ENCODE results near the gene DCP2. TPM values are rescaled to one million over a fixed set of nuclear protein-coding genes. Genes with fewer than 3 reads are reported as not detected.

Gene DCP2
- total RNA-seq, 1 experiment from 2014 or later = 176 TPM

GRCh38 chr5:113017881-113018635, 41.5 kb downstream of the DCP2 start:
- Histone ChIP-seq H4K91ac (ENCODE audit: insufficient read length, low read depth, low read length) (no peak overlapping the region), H3K27ac (ENCODE audit: insufficient read length, low read depth, low read length) (no peak overlapping the region), H3K23ac (ENCODE audit: insufficient read length, low read depth, low read length) (no peak overlapping the region), H2BK5ac (ENCODE audit: insufficient read length, low read length) (no peak overlapping the region), H3K79me1 (ENCODE audit: insufficient read depth, low read depth, low read length, poor library complexity, severe bottlenecking) (peaks cover 4% of the 10 kb centered on the region), H3K18ac (ENCODE audit: insufficient read length, low read depth, low read length) (no peak overlapping the region), H2BK15ac (ENCODE audit: low read depth, low read length) (no peak overlapping the region), H3K79me2 (ENCODE audit: insufficient read depth, low read length) (no peaks in the 10 kb centered on the region), H4K5ac (ENCODE audit: insufficient read length, low read depth, low read length) (no peak overlapping the region), H3K14ac (ENCODE audit: insufficient read depth, low read length) (no peak overlapping the region), H3T11ph (ENCODE audit: low read length) (no peak overlapping the region), H4K20me1 (ENCODE audit: control insufficient read depth, insufficient read depth, insufficient read length) (no peaks in the 10 kb centered on the region), H2BK12ac (ENCODE audit: insufficient read length, low read depth, low read length) (no peak overlapping the region), H3K23me2 (ENCODE audit: insufficient read length, low read depth, low read length, poor library complexity, severe bottlenecking) (no peaks in the 10 kb centered on the region), H3K4me2 (ENCODE audit: insufficient read depth, insufficient read length, low read length) (no peak overlapping the region), H2BK120ac (ENCODE audit: low read depth, low read length, poor library complexity, severe bottlenecking) (no peak overlapping the region), H4K8ac (replicated peaks; ENCODE audit: insufficient read length, low read depth, low read length) (no peak overlapping the region), H3K4me1 (ENCODE audit: insufficient read depth, low read length) (no peaks in the 10 kb centered on the region), H3K56ac (ENCODE audit: insufficient read length, low read depth, low read length) (no peak overlapping the region), H3K9me3 (ENCODE audit: control insufficient read depth, low read depth, low read length) (no peaks in the 10 kb centered on the region), H2AFZ (ENCODE audit: low read length) (no peak overlapping the region), H2BK20ac (ENCODE audit: low read depth, low read length, poor library complexity, severe bottlenecking) (no peak overlapping the region), H3K4ac (ENCODE audit: low read depth, low read length) (no peak overlapping the region), H3K9ac (ENCODE audit: extremely low read depth, insufficient read length, low read length) (no peak overlapping the region), H3K27me3 (ENCODE audit: insufficient read depth, low read length) (no peaks in the 10 kb centered on the region), H2AK5ac (ENCODE audit: insufficient read length, low read length) (no peak overlapping the region)
- Mint-ChIP-seq H3K27ac (no peak overlapping the region), H3K27me3 (ENCODE audit: low read depth) (no peaks in the 10 kb centered on the region), H3K4me1 (0 out of 4 replicates have a peak, but pooled peaks cover 0 to 2% of the 10 kb centered on the region in 2 experiments), H3K9me3 (no peaks in the 10 kb centered on the region), H3K4me3 (no peak overlapping the region), H3K36me3 (ENCODE audit: insufficient read depth in 1 of 3, low read depth in 3 of 3) (peaks cover 3 to 38% (median 25%) of the 10 kb centered on the region in 3 experiments; a peak in 6 of 7 replicates)
- DNase-seq = no peak
- no CpG with 5 or more reads among the region's 2 CpGs for WGBS (ENCODE audit: extremely low coverage, insufficient read length, low lambda C conversion rate)
- no peak for TF ChIP-seq CTCF (conservative IDR thresholded peaks at IDR 0.05)

Data from H9 (cell line).